ENCODE data around the gene MCM10. TPM values are rescaled to one million over a fixed set of nuclear protein-coding genes. Genes with fewer than 3 reads are reported as not detected.
"Not testable (repeated sequence)": the region's sequence is repeated elsewhere in the genome, so short reads cannot be mapped to it uniquely, and the experiment has no call there.

Gene MCM10
- total RNA-seq, 2 experiments from 2014 or later = 76.9 to 81.1 TPM

DNA sequence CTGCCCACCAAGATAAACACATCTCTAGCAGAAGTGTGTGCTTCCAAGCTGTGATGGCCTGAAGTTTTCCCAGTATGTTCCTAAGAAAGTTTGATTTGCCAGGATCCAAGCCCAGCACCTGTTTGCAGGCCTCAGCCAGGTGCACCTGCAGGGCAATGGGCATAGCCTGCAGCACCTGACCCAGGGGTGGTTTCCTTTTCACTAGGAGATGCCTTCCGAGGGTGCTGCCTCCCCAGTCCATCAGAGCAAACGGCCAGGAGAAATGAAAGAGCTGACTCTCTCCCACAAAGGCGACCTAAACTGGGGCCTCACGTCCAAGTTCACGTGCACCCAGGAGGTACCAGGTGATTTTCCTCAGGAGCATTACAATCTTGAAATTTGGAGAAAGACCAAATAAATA, 65.7 kb downstream of the MCM10 start:
- no peak overlapping the region for H3K4me3 Mint-ChIP-seq
- H3K4me1 Mint-ChIP-seq (ENCODE audit: low read depth) = no peaks in the 10 kb centered on the region
- intact Hi-C loops (cut with micrococcal nuclease) = no loop called here
- CTCF ChIA-PET = no interaction called here
- H3K36me3 Mint-ChIP-seq (ENCODE audit: low read depth) = no peaks in the 10 kb centered on the region
- no peak overlapping the region for H3K27ac Mint-ChIP-seq
- H3K9me3 Mint-ChIP-seq = no peaks in the 10 kb centered on the region
- DNase-seq = no peak
- H3K27me3 Mint-ChIP-seq (ENCODE audit: low read depth) = no peaks in the 10 kb centered on the region

DNA sequence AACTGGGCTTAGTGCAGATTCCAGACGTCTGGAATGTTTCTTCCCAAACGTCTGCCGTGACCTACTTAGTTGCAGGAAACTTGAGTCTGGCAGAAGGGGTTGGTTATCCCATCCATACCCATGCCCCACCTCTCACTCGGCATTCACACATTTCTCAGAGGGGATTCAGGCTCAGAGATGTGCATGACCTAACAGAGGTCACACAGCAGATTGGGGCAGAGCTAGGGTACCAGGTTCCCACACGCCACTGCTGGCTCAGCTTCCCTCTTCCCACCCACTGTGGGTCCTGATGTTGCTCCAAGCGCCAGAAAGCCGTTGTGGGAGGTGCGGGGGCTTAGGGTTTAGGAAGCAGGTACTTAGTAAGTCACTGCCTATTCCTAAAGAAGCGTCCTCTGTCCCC, 69.8 kb downstream of the MCM10 start:
- CTCF ChIA-PET = no interaction called here
- intact Hi-C loops (cut with micrococcal nuclease) = no loop called here

DNA sequence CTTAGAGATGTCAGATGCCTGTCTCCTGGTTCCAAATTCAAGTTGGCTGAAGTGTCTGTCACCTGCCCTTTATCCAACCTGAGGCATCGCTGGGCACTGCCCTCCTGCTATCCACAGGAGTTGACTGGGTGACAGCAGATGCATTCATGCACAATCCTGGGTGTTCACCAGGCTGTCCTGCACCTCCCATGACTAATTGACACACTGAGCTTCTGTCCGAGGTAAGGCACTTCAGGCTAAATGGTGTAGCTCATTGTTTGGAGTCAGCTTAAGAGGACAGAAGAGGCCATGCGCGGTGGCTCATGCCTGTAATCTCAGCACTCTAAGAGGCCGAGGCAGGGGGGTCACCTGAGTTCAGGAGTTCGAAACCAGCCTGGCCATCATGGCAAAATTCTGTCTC, 70.5 kb downstream of the MCM10 start:
- H3K4me3 Mint-ChIP-seq = no peak overlapping the region
- no peak for DNase-seq
- H3K4me1 Mint-ChIP-seq (ENCODE audit: low read depth) = no peaks in the 10 kb centered on the region
- CTCF ChIA-PET = no interaction called here
- intact Hi-C loops (cut with micrococcal nuclease) = no loop called here
- no peaks in the 10 kb centered on the region for H3K36me3 Mint-ChIP-seq (ENCODE audit: low read depth)
- H3K9me3 Mint-ChIP-seq = no peaks in the 10 kb centered on the region
- no peaks in the 10 kb centered on the region for H3K27me3 Mint-ChIP-seq (ENCODE audit: low read depth)
- H3K27ac Mint-ChIP-seq = no peak overlapping the region

More for the DNA sequence above, 69.8 kb downstream of the MCM10 start:
- DNase-seq = no peak
- no peak overlapping the region for H3K27ac Mint-ChIP-seq
- no peaks in the 10 kb centered on the region for H3K27me3 Mint-ChIP-seq (ENCODE audit: low read depth)
- no peak overlapping the region for H3K4me3 Mint-ChIP-seq
- H3K4me1 Mint-ChIP-seq (ENCODE audit: low read depth) = no peaks in the 10 kb centered on the region
- no peaks in the 10 kb centered on the region for H3K36me3 Mint-ChIP-seq (ENCODE audit: low read depth)
- H3K9me3 Mint-ChIP-seq = no peaks in the 10 kb centered on the region

DNA sequence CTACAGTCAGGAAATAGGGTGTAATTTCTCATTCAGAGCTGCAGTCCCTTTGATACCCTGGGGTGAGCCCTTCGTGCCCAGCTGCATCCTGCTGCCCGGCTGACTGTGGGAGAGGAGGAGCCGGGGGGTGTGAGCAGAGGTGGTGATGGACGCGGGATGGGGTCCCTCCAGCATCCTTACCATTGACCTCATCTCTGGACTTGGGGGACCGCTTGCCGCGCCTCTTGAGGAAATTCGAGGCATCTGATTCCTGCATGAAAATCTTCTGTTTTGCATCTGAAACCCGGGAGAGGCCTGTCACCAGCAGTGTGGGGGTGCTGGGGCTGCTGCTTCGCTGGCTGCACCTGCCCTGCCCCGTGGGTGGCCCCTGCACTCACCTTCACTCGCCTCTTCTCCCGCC, 72.0 kb downstream of the MCM10 start:
- no peaks in the 10 kb centered on the region for H3K9me3 Mint-ChIP-seq
- no peaks in the 10 kb centered on the region for H3K4me1 Mint-ChIP-seq (ENCODE audit: low read depth)
- intact Hi-C loops (cut with micrococcal nuclease) = no loop called here
- no peak for DNase-seq
- CTCF ChIA-PET = no interaction called here
- H3K4me3 Mint-ChIP-seq = no peak overlapping the region
- H3K36me3 Mint-ChIP-seq (ENCODE audit: low read depth) = no peaks in the 10 kb centered on the region
- H3K27me3 Mint-ChIP-seq (ENCODE audit: low read depth) = no peaks in the 10 kb centered on the region
- H3K27ac Mint-ChIP-seq = no peak overlapping the region

DNA sequence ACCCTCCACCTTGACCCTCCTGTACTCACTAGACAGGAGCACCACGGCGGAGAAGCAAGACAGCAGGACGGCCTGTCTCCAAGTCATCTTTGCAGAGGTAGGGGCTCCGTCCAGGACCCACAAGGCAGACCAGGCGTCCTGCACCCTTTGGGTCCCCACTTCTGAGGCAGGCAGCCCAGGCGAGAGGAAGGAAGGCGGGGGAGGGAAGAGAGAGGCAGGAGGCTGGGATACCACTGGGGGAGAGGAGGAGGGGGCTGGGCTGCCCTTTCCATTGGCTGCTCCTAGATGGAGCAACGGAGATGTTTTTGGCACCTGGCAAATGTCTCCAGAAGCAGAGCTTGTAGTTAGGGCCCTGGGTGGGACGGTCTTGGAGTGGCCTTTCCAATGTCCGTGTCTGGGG, 72.8 kb downstream of the MCM10 start, which contains the start of gene UCMA:
TSS of gene UCMA (minus strand) at position 203 of the 400 bp plus-strand sequence. CDS start at position 87, 116 bp downstream.
- no peaks in the 10 kb centered on the region for H3K4me1 Mint-ChIP-seq (ENCODE audit: low read depth)
- CTCF ChIA-PET = no interaction called here

DNA sequence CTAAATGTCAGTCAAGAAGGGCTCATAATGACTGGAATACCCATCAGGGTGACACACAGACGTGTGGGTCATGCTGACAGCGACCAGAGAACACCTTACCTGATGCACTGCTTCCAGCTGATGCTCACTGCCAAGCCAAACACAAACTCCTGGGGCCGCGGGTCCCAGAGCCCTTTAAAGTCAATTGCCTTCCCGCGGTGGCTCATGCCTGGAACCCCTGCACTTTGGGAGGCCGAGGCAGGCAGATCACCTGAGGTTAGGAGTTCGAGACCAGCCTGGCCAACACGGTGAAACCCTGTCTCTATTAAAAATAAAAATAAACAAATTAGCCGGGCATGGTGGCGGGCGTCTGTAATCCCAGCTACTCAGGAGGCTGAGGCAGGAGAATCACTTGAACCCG, 73.4 kb downstream of the MCM10 start:
- intact Hi-C loops (cut with micrococcal nuclease); H3K36me3 Mint-ChIP-seq (ENCODE audit: low read depth); DNase-seq; CTCF ChIA-PET; H3K4me3 Mint-ChIP-seq; H3K27ac Mint-ChIP-seq; H3K4me1 Mint-ChIP-seq (ENCODE audit: low read depth); H3K27me3 Mint-ChIP-seq (ENCODE audit: low read depth); H3K9me3 Mint-ChIP-seq: not testable (repeated sequence)

More for the DNA sequence above, 72.8 kb downstream of the MCM10 start, which contains the start of gene UCMA:
- intact Hi-C loops (cut with micrococcal nuclease) = no loop called here
- no peaks in the 10 kb centered on the region for H3K27me3 Mint-ChIP-seq (ENCODE audit: low read depth)
- H3K9me3 Mint-ChIP-seq = no peaks in the 10 kb centered on the region
- H3K4me3 Mint-ChIP-seq = no peak within 1 kb of the TSS
- H3K27ac Mint-ChIP-seq = no peak within 1 kb of the TSS
- no peaks in the 10 kb centered on the region for H3K36me3 Mint-ChIP-seq (ENCODE audit: low read depth)
- DNase-seq = no peak

DNA sequence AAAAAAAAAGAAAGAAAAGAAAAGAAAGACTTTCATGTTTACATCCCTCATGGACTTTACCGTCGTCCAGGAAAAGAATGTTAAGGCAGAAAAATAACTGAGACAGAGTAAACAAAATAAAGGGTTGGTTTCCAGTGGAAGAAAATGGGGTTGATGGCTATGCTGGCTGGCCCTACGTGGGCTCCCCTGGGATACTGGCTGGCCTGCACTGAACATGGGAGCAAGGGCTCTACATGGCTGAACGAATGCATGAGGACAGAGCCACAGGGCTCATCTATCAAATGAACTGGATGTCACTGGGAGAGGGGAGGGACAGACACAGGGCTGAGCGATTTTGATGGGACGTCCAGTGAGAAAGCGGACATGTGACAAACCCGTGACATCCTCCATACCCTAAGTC, 75.3 kb downstream of the MCM10 start:
- intact Hi-C loops (cut with micrococcal nuclease) = no loop called here
- Mint-ChIP-seq H3K4me3 (no peak overlapping the region), H3K36me3 (ENCODE audit: low read depth) (no peaks in the 10 kb centered on the region), H3K4me1 (ENCODE audit: low read depth) (no peaks in the 10 kb centered on the region), H3K27ac (no peak overlapping the region), H3K27me3 (ENCODE audit: low read depth) (no peaks in the 10 kb centered on the region), H3K9me3 (no peaks in the 10 kb centered on the region)
- no peak for DNase-seq
- CTCF ChIA-PET = interaction anchor here (0.7 kb wide), 1 partner anchor 20 kb away, joined by 3 read pairs; no protein-coding TSS in a partner anchor

DNA sequence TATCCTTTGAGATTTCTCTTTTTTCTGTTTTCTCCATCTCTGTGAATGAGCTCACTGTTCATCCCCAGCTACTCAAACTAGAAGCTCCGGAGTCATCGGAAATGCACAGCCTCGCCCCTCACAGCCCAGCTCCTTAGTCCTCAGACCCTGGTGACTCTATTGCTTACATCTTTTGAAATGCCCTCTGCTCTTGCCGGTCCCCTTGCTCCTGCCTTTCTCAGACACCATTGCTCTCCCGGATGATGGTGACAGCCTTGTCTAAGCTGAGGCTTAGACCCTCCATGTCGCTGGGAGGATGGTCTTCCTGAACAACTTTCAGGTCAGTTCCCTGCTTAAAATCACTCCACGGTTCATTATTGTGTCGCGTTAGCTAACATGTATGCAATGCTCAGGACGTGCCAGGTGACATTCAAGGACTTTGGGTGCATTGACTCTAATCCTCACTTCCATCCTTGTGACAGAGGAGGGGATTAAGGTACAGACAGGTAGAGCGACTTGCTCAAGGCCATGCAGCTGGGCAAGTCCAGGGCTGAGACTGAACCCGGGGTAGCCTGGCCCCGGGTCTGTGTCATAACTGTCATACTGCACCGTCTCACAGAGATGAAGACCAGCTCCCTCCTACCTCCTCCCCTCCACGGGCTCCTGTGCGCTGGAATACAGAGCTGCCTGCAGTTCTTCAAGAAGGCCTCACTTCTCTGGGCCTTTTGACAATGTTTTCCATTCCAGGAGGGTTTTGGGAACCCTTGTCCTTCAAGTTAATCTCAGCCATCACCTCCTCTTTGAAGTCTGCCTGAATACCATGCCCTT, 77.1 kb downstream of the MCM10 start:
- intact Hi-C loops (cut with micrococcal nuclease) = no loop called here
- CTCF ChIA-PET = no interaction called here
- Mint-ChIP-seq H3K36me3 (ENCODE audit: low read depth) (no peaks in the 10 kb centered on the region), H3K9me3 (no peaks in the 10 kb centered on the region), H3K27me3 (ENCODE audit: low read depth) (no peaks in the 10 kb centered on the region), H3K4me3 (no peak overlapping the region), H3K27ac (no peak overlapping the region), H3K4me1 (ENCODE audit: low read depth) (no peaks in the 10 kb centered on the region)
- DNase-seq = no peak

DNA sequence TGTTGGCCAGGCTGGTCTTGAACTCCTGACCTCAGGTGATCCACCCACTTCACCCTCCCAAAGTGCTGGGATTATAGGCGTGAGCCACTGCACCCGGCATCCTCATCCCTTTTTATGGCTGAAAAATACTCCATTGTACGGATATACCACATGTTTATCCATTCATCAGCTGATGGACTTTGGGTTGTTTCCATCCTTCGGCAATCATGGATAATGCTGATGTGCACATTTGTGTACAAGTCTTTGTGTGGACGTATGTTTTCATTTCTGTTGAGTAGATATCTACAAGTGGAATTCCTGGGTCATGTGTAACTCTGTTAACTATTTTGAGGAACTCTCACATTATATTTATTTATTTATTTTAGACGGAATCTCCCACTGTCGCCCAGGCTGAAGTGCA, 78.6 kb downstream of the MCM10 start:
- Mint-ChIP-seq H3K36me3 (ENCODE audit: low read depth) (no peaks in the 10 kb centered on the region), H3K4me3 (no peak overlapping the region), H3K9me3 (no peaks in the 10 kb centered on the region), H3K27me3 (ENCODE audit: low read depth) (no peaks in the 10 kb centered on the region), H3K27ac (no peak overlapping the region), H3K4me1 (ENCODE audit: low read depth) (no peaks in the 10 kb centered on the region)
- no peak for DNase-seq
- intact Hi-C loops (cut with micrococcal nuclease) = no loop called here
- CTCF ChIA-PET = no interaction called here

DNA sequence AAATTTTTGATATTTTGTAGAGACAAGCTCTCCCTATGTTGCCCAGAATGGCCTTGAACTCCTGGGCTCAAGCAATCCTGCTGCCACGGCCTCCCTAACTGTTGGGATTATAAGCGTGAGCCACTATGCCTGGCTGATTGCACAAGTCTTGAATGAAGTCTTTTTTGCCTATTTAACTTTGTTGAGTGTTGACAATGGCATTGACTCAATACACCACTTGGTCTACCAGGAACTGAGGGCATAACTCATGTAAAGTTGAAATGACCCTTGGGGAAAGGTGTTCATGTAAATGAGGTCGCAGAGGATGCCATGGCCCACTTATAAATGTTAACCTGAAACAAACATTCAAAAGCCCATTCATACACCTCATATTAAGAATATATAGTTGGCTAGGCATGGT, 80.3 kb downstream of the MCM10 start:
- intact Hi-C loops (cut with micrococcal nuclease) = no loop called here
- H3K4me1 Mint-ChIP-seq (ENCODE audit: low read depth) = no peaks in the 10 kb centered on the region
- no peaks in the 10 kb centered on the region for H3K27me3 Mint-ChIP-seq (ENCODE audit: low read depth)
- no peaks in the 10 kb centered on the region for H3K36me3 Mint-ChIP-seq (ENCODE audit: low read depth)
- H3K9me3 Mint-ChIP-seq = no peaks in the 10 kb centered on the region
- H3K27ac Mint-ChIP-seq = no peak overlapping the region
- H3K4me3 Mint-ChIP-seq = no peak overlapping the region
- CTCF ChIA-PET = no interaction called here
- DNase-seq = no peak

DNA sequence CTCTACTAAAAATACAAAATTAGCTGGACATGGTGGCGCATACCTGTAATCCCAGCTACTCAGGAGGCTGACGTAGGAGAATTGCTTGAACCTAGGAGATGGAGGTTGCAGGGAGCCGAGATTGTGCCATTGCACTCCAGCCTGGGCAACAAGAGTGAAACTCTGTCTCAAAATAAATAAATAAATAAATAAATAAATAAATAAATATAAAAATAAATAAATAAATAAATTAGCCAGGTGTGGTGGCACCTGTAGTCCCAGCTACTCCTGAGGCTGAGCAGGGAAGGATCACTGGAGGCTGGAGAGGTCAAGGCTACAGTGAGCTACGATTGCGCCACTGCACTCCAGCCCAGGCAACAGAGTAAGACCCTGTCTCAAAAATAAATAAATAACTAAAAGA, 80.9 kb downstream of the MCM10 start:
- CTCF ChIA-PET; H3K36me3 Mint-ChIP-seq (ENCODE audit: low read depth); H3K27ac Mint-ChIP-seq; DNase-seq; H3K27me3 Mint-ChIP-seq (ENCODE audit: low read depth); H3K4me3 Mint-ChIP-seq; H3K4me1 Mint-ChIP-seq (ENCODE audit: low read depth); H3K9me3 Mint-ChIP-seq; intact Hi-C loops (cut with micrococcal nuclease): not testable (repeated sequence)

DNA sequence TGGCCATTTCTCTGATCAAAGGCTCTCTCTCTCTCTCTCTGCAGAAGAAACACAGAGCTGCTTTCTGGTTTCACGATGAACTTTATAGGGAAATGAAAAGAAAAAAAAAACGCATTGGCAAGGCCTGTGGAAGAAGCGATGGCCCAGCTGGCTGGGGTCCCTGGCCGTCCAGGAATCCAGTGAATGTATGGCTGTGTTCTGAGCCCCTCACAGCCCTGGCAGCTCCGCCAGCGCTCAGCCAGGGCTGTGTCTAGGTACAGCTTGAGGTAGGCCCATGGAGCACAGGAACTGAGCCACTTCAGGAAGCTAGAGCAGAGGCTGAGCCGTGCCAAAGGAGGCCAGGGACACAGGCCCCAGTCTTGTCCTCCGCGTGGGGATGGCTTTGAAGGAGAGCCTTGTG, 85.9 kb downstream of the MCM10 start:
- no peak overlapping the region for H3K27ac Mint-ChIP-seq

DNA sequence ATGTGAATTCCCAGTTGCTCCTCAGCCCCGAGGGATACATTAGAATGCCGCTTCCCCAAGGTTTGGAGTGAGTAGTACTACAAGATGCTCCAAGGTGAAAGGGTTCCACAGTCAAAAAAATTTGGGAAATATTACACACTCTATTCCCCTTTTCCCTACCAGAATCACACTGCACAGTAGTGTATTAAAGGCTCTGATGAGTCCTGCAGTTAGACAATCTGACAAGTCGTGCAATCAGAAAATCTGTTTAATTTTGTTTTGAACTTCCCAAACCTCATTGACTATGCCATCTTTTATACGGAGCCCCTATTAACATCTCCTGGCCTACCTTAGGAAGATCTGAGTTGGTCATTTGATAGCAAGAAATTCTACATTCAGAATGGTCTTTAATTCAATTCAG, 86.4 kb downstream of the MCM10 start:
- H3K4me3 Mint-ChIP-seq = no peak overlapping the region
- no peaks in the 10 kb centered on the region for H3K9me3 Mint-ChIP-seq
- H3K36me3 Mint-ChIP-seq (ENCODE audit: low read depth) = no peaks in the 10 kb centered on the region
- no peaks in the 10 kb centered on the region for H3K4me1 Mint-ChIP-seq (ENCODE audit: low read depth)
- H3K27me3 Mint-ChIP-seq (ENCODE audit: low read depth) = no peaks in the 10 kb centered on the region
- H3K27ac Mint-ChIP-seq = no peak overlapping the region
- CTCF ChIA-PET = no interaction called here
- intact Hi-C loops (cut with micrococcal nuclease) = no loop called here
- DNase-seq = no peak

More for the DNA sequence above, 85.9 kb downstream of the MCM10 start:
- Mint-ChIP-seq H3K36me3 (ENCODE audit: low read depth) (no peaks in the 10 kb centered on the region), H3K4me1 (ENCODE audit: low read depth) (no peaks in the 10 kb centered on the region), H3K27me3 (ENCODE audit: low read depth) (no peaks in the 10 kb centered on the region), H3K9me3 (no peaks in the 10 kb centered on the region), H3K4me3 (no peak overlapping the region)
- no peak for DNase-seq
- intact Hi-C loops (cut with micrococcal nuclease) = no loop called here
- CTCF ChIA-PET = no interaction called here

All from activated naive CD4-positive, alpha-beta T cell treated with anti-CD3 and anti-CD28 coated beads for 36 hours (primary cell).